GM12864 (cell line): ENCODE measurements around the gene CPNE9.

Experiments used
- DNase-seq: peaks from one replicate; pipeline ENCODE4 v3.0.0-alpha.2; 2011; ENCODE audit warnings: low read depth
- H3K4me3 ChIP-seq: 2 replicates; pipeline ENCODE4 v1.5.1; 2011; ENCODE audit warnings: mild to moderate bottlenecking, low read depth, low read length, control low read depth
- TF ChIP-seq, protein P1 (sequence below): IDR thresholded peaks from 2 replicates; pipeline ENCODE4 v1.5.1; 2011; ENCODE audit warnings: low read depth, mild to moderate bottlenecking, moderate library complexity, low read length, control low read depth, inconsistent platforms; ENCODE audit errors: missing control alignments

CPNE9 gene, protein sequence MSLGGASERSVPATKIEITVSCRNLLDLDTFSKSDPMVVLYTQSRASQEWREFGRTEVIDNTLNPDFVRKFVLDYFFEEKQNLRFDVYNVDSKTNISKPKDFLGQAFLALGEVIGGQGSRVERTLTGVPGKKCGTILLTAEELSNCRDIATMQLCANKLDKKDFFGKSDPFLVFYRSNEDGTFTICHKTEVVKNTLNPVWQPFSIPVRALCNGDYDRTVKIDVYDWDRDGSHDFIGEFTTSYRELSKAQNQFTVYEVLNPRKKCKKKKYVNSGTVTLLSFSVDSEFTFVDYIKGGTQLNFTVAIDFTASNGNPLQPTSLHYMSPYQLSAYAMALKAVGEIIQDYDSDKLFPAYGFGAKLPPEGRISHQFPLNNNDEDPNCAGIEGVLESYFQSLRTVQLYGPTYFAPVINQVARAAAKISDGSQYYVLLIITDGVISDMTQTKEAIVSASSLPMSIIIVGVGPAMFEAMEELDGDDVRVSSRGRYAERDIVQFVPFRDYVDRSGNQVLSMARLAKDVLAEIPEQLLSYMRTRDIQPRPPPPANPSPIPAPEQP

DNA sequence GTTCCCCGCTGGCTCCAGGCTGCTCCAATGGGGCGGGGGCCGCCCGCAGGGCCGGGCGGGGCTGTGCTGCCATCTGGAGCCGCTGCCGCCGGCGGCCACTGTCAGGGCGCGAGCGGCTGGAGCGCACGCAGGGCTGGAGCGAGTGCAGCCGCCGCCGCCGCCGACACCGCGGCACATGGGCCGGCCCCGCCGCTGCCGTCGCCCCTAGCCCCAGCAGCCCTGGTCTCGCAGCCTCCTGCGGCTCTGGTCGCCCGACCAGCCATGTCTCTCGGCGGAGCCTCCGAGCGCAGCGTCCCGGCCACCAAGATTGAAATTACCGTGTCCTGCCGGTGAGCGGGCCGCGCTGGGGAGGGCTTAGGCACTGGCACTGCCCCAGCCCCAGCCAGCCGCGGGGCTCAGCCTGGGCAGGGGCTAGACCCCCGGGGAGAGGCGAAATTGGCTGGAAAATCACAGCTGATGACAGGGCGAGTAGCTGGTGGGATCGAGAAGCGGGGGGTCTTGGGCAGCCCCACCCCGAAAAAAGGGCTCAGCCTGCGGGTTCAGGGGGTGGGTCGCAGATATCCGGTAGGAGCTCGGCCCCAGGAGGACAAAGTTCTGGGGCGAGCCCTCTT lies at the start of gene CPNE9:
Gene CPNE9, plus strand, starts transcription at position 98 of the 611 bp plus-strand sequence. Its CDS starts 164 bp downstream, at position 262.
- DNase-seq: no peak
- no peak within 1 kb of the TSS for H3K4me3 ChIP-seq

DNA sequence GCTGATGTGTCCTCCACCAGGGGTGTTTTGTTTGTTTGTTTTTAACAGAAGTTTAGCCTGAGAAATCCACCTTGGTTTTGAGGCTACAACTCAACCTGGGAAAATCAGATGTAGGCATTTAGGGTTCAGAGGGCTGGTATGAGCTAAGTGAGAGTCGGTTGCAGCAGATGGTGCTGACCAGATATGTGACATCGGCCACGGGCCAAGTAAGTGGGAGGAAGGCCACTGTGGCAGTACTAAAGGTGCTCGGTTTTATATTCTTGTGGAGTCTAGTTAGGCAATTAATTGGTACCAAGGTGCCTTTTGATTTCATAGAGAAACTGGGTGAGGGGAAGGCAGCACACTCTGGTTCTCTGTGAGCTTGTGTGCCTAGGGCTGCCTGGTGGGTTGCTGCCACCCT lies 43.8 kb upstream of the CPNE9 start:
- TF ChIP-seq, protein P1, sequence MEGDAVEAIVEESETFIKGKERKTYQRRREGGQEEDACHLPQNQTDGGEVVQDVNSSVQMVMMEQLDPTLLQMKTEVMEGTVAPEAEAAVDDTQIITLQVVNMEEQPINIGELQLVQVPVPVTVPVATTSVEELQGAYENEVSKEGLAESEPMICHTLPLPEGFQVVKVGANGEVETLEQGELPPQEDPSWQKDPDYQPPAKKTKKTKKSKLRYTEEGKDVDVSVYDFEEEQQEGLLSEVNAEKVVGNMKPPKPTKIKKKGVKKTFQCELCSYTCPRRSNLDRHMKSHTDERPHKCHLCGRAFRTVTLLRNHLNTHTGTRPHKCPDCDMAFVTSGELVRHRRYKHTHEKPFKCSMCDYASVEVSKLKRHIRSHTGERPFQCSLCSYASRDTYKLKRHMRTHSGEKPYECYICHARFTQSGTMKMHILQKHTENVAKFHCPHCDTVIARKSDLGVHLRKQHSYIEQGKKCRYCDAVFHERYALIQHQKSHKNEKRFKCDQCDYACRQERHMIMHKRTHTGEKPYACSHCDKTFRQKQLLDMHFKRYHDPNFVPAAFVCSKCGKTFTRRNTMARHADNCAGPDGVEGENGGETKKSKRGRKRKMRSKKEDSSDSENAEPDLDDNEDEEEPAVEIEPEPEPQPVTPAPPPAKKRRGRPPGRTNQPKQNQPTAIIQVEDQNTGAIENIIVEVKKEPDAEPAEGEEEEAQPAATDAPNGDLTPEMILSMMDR: no peak

More for the DNA sequence above, at the start of gene CPNE9:
- TF ChIP-seq, protein P1: no peak

DNA sequence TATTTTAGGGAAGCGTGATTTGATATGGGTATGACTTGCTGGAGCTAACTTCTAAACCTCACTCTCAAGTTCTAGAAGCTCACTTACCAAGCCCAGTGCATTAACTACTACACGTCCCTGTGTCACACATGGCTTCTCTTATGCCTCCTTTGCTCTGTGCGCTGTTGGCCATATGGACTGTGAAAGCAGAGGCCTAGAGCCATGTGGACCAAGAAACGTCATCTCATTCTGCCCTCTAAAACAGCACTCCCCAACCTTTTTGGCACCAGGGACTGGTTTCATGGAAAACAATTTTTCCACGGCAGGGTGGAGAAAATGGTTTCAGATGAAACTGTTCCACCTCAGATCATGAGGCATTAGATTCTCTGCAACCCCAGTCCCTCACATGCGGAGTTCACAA lies 42.7 kb upstream of the CPNE9 start:
- DNase-seq: no peak
- H3K4me3 ChIP-seq: no peak overlapping the region
- TF ChIP-seq, protein P1: no peak

More for the DNA sequence above, 43.8 kb upstream of the CPNE9 start:
- no peak overlapping the region for H3K4me3 ChIP-seq
- no peak for DNase-seq

DNA sequence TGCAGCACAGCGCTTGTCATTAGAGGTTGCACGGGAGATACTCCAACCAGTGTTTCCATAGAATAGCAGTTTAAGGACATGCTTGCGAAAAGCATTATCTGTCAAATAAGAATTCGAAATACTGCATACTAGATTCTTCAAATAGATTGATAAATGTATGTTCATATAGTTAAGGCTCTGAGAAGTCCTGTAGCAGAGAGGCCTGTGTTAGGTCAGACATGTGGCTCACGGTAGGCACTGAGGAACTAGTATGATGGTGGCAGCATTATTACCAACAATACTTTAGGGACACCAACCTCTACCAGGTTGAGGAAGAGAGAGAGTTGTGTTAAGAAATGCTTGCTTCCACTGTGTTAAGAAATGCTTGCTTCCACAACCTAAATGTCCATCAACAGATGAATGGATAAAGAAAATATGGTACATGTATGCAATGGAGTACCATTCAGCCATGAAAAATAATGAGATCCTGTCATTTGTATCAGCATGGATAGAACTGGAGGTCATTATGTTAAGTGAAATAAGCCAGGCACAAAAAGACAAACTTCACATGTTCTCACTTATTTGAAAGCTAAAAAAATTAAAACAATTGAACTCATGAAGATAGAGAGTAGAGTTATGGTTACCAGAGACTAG lies 39.4 kb upstream of the CPNE9 start:
- DNase-seq: no peak
- no peak overlapping the region for H3K4me3 ChIP-seq
- TF ChIP-seq, protein P1: no peak

DNA sequence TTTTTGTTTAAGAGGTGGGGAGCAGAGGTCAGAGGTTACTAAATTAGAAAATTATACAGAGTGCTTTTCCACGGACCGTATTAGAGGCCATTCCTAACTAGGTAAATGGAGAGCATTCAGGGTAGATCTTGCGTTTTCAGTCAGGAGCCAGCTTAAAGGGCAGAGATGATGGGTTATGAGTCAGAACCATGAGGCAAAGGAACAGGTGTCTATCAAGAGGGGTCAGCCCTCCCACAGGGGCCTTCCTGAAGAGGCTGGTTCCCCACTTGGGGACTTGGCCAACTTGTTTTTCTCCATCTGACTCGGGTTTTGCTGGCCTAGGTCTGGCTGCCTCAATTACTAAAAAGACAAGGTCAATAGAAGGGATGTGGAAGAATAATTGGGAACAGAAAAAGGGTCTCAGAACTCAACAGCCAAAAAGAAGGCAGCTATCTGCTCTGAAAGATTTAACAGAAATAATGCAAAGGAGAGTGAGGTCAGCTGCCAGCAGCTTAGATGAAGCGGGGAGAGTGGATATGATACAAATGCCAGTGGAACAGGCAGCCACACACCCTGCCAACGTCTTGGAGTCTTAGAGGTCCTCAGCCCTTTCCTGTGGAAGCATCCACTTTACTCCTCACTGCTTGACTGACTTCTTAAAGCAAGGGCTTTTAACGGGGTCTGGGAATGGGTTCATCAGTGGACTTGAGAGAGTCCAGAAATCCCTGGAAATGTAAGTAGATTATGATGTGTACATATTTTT lies 36.8 kb upstream of the CPNE9 start:
- TF ChIP-seq, protein P1: no peak
- no peak for DNase-seq
- no peak overlapping the region for H3K4me3 ChIP-seq

DNA sequence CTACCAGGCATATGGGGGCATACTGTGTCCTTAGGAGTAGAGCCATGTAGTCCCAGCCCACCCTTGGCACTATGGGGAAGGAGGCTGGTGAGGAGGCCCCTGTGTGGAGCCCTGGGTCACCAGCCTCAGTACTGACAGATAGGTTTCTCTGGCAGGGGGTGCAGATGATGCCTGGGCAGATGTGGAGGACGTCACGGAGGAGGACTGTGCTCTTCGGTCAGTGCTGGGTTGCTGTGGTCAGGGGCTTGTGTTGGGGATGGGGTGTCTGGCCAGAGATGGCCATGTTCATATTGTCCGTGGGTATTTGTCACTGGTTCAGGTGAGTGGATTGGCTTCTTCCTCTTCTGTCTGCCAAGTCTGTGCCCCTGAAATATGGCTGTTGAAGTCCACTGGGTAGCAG lies 34.4 kb upstream of the CPNE9 start:
- no peak overlapping the region for H3K4me3 ChIP-seq
- TF ChIP-seq, protein P1: no peak
- DNase-seq: no peak
